OCI-M2 (cell line): ENCODE results near the gene IRGC.
A peak's percentile ranks its signal among the peaks of the same experiment; 100 is the strongest.
"Not testable (repeated sequence)": the region's sequence is repeated elsewhere in the genome, so short reads cannot be mapped to it uniquely, and the experiment has no call there.

Source experiments
- DNase-seq: peaks from one replicate; lab custom pipeline; 2025; ENCODE audit not compliant: unreplicated experiment; lab: John Stamatoyannopoulos, UW

The IRGC gene

GRCh38 chr19:43754503-43755255 lies 38.8 kb downstream of the IRGC start, which contains the start of gene SMG9:
Gene SMG9 (minus strand): TSS chr19:43754962. CDS start chr19:43750741, 4,221 bp downstream.
- peak; percentile 96 for DNase-seq

GRCh38 chr19:43755256-43755801 lies 39.5 kb downstream of the IRGC start:
- DNase-seq = peak; percentile 48

DNA sequence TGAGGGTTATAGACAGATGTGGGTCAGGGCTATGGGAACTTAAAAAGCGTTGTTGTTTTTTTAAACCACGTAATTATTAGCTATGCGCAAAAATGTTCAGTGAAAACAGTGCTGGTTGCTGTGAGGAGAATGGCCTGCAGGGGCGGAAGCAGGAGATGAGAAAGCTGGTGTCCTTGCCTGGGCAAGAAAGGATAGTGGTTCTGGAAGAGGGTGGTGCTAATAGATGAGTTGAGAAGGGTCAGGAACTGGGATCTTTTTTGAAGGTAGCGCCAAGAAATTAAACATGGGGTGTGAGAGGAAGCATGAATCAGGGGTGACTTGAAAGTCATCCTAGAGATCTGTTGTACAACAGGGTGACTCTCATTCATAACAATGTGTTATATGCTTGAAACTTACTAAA lies 43.6 kb downstream of the IRGC start:
- DNase-seq = no peak

DNA sequence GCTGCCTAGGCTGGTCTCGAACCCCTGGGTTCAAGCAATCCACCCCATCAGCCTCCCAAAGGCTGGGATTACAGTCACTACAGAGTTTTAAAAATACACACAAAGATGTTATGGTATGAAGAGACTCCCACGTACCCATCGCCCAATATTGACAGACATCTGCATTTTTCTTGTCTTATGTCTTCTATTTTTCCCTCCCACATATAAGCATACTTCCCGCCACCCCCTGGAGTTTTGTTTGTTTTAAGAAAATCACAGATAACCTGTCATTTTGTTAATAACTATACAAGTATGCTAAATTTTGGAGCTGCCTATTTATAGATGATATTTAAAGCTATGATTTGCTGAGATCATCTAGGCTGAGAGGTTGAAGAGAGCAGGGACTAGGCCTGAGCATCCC lies 45.1 kb downstream of the IRGC start:
- no peak for DNase-seq

GRCh38 chr19:43762814-43763213 lies 46.9 kb downstream of the IRGC start:
- DNase-seq = no peak

- DNase-seq = no peak
Observed at GRCh38 chr19:43763473-43763939, 47.6 kb downstream of the IRGC start.

DNA sequence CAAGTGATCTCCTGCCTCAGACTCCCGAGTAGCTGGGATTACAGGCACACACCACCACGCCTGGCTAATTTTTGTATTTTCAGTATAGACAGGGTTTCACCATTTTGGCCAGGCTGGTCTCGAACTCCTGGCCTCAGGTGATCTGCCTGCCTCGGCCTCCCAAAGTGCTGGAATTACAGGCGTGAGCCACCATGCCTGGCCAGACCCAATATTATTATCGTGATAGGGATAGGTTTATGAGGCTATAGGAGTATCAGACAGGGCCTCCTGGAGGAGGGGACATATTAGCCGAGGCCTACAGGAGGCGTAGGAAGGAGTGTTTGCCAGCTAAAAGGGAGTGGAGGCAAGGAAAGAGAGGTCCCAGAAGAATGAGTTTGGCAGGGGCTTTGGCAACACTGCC lies 48.8 kb downstream of the IRGC start:
- DNase-seq = not testable (repeated sequence)

- no peak for DNase-seq
Observed at GRCh38 chr19:43765109-43765876, 49.4 kb downstream of the IRGC start.

GRCh38 chr19:43766755-43767043 lies 50.8 kb downstream of the IRGC start:
- DNase-seq = no peak

GRCh38 chr19:43767316-43767715 lies 51.4 kb downstream of the IRGC start:
- DNase-seq = no peak

DNA sequence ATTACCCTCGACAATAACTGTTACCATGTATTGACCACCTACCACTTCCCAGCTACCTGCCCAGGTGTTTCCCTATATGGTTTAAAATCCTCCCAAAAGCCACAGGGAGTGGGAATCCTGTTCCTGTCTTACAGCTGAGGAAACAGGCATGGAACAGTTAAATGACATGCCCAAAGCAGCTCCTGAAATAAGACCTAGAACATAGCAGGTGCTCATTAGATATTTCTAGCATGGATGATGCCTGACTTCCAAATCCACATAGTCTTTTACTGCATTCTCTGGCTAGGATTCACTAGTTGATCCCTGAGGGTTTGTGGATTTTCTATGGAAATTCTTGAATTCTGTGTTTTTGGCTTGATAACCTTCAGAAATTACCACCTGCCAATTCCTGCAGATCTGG lies 51.9 kb downstream of the IRGC start:
- no peak for DNase-seq

DNA sequence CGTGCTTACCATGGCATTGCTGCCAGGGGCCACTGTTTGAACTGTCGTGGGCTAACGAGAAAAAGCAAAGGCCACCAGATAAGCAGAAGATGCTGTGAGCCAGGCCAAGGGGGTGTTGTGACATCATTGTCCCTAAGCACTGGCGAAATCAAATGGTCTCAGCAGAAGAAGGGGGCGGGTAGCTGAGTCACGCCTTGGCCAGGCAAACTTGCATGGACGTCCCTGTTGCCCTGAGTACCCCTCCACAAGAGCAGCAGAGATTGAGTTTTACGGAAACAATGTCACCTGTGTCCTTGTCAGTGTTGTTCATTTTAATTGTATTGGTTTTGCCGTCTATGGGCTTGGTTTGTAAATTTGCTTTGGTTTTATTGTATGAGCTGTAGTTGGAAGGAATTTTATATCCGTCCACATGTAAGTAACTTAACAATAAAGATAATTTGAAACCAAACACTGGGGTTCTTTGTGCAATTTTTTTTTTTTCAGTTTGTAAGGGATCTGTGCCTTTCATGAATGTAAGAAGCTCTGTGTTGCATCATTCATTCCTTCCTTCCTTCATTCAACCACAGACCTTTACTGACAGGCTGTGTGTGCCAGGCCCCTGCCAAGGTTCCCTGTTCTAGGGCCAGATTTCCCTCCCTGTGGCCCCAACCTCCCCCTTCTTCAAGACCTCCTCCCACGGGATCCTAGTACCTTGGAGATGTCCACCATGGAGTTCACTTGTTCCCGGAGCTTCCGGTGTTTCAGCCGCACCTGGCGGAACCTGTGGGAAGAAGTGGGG lies 52.6 kb downstream of the IRGC start:
- no peak for DNase-seq

GRCh38 chr19:43769256-43769655 lies 53.4 kb downstream of the IRGC start:
- no peak for DNase-seq
